HCT116 (cell line): ENCODE measurements around the gene ELAPOR2. TPM values are rescaled to one million over a fixed set of nuclear protein-coding genes. Genes with fewer than 3 reads are reported as not detected.

Source experiments
- ATAC-seq: fragments of 200-7000 bp; cut with Tn5 transposase; 2 replicates; pipeline ENCODE4 v1.9.1; 2020; ENCODE audit warnings: mild to moderate bottlenecking, moderate library complexity
- BruUV-seq: library from RNA; stranded (reverse); fragments of 400-500 nt; replicated peaks from 2 replicates; lab custom pipeline; 2021; lab: Mats Ljungman, UMichigan
- CTCF ChIA-PET: fragments of 300-600 bp; sonication (Branson Sonifier 250); formaldehyde crosslinking; loops from one replicate; lab custom pipeline; 2021; ENCODE audit warnings: antibody characterized with exemption; lab: Charles Lee
- POLR2A ChIA-PET: fragments of 300-600, 350-600 bp; sonication (Branson Sonifier 250); formaldehyde crosslinking; loops from one replicate; lab custom pipeline; 2021; ENCODE audit warnings: antibody characterized with exemption; lab: Charles Lee
- RAD21 ChIA-PET, 2 experiments: fragments of 300-600 bp; sonication (Branson Sonifier 250); formaldehyde crosslinking; loops; one replicate each; lab custom pipeline; 2023; ENCODE audit warnings: low total read pairs in 2 of 2; ENCODE audit not compliant: uncharacterized antibody in 2 of 2, unreplicated experiment in 2 of 2, low non-redundant PET in 1 of 2; lab: Charles Lee
- DNase-seq: peaks from one replicate; pipeline ENCODE4 v3.0.0-alpha.2; 2010; ENCODE audit warnings: low read depth, low spot score
- H2AFZ ChIP-seq: fragments of 200-600 bp; shearing (Covaris generic), sonication (generic); 2 replicates; pipeline ENCODE4 v1.6.1; 2017; ENCODE audit warnings: low read depth, mixed run types, mixed read lengths, antibody characterized with exemption, low read length; ENCODE audit not compliant: poor library complexity, severe bottlenecking
- H3K27ac ChIP-seq: 2 replicates; pipeline ENCODE4 v1.5.1; 2012; ENCODE audit warnings: low read depth, low read length
- H3K27me3 ChIP-seq: fragments of 200-600 bp; sonication (generic); 2 replicates; pipeline ENCODE4 v1.6.1; 2016; ENCODE audit warnings: mixed run types, low read length, mixed read lengths; ENCODE audit not compliant: insufficient read depth
- H3K36me3 ChIP-seq, 2 experiments: fragments of 200-500 bp in 1 of 2; fragments of 200-600 bp in 1 of 2; sonication (Bioruptor generic) in 1 of 2; sonication (generic) in 1 of 2; 2 replicates each; pipeline versions ENCODE4 v1.5.1 to v1.6.1; 2014 to 2016; ENCODE audit warnings: low read length in 2 of 2, inconsistent platforms in 1 of 2, mixed read lengths in 1 of 2, mixed run types in 1 of 2; ENCODE audit not compliant: insufficient read depth in 2 of 2, control insufficient read depth in 1 of 2
- H3K4me1 ChIP-seq, 2 experiments: fragments of 200-600 bp in 1 of 2; sonication (generic) in 1 of 2; 2 replicates each; pipeline versions ENCODE4 v1.5.1 to v1.6.1; 2012 to 2017; ENCODE audit warnings: low read length in 2 of 2, inconsistent platforms in 1 of 2, mild to moderate bottlenecking in 1 of 2, mixed read lengths in 1 of 2, mixed run types in 1 of 2, moderate library complexity in 1 of 2; ENCODE audit not compliant: insufficient read depth in 2 of 2, control insufficient read depth in 1 of 2
- H3K4me2 ChIP-seq: fragments of 200-600 bp; sonication (generic); 2 replicates; pipeline ENCODE4 v1.6.1; 2017; ENCODE audit warnings: mixed run types, low read length, mixed read lengths
- H3K4me3 ChIP-seq, 2 experiments: fragments of 200-600 bp in 1 of 2; sonication (generic) in 1 of 2; replicated peaks in 1 of 2; 2 replicates each; pipeline ENCODE4 v1.5.1; 2011 to 2016; ENCODE audit warnings: low read length in 2 of 2, control low read depth in 1 of 2, low read depth in 1 of 2, mild to moderate bottlenecking in 1 of 2, mixed read lengths in 1 of 2, mixed run types in 1 of 2
- H3K79me2 ChIP-seq: fragments of 200-600 bp; sonication (generic); 2 replicates; pipeline ENCODE4 v1.6.1; 2017; ENCODE audit warnings: mild to moderate bottlenecking, mixed run types, low read length, moderate library complexity, mixed read lengths; ENCODE audit not compliant: insufficient read depth
- H3K9ac ChIP-seq: fragments of 200-600 bp; sonication (generic); 2 replicates; pipeline ENCODE4 v1.6.1; 2016; ENCODE audit warnings: low read length, mixed read lengths
- H3K9me2 ChIP-seq: fragments of 200-600 bp; sonication (generic), shearing (Covaris generic); 2 replicates; pipeline ENCODE4 v1.6.1; 2017; ENCODE audit warnings: mixed run types, mild to moderate bottlenecking, moderate library complexity; ENCODE audit not compliant: insufficient read depth
- H3K9me3 ChIP-seq, 2 experiments: fragments of 200-500 bp in 1 of 2; fragments of 200-600 bp in 1 of 2; sonication (Bioruptor generic) in 1 of 2; sonication (generic) in 1 of 2; 2 replicates each; pipeline ENCODE4 v1.6.1; 2014 to 2017; ENCODE audit warnings: low read length in 2 of 2, mixed read lengths in 2 of 2, inconsistent platforms in 1 of 2, low read depth in 1 of 2, mild to moderate bottlenecking in 1 of 2, mixed run types in 1 of 2, moderate library complexity in 1 of 2; ENCODE audit not compliant: control insufficient read depth in 1 of 2, insufficient read depth in 1 of 2
- H4K20me1 ChIP-seq: fragments of 200-600 bp; sonication (generic), shearing (Covaris generic); 2 replicates; pipeline ENCODE4 v1.6.1; 2017; ENCODE audit warnings: mixed run types, mild to moderate bottlenecking, moderate library complexity; ENCODE audit not compliant: insufficient read depth
- CBX3 ChIP-seq: IDR thresholded peaks from 2 replicates; pipeline ENCODE4 v1.6.1; 2012; ENCODE audit warnings: low read depth
- CEBPB ChIP-seq: IDR thresholded peaks from 2 replicates; pipeline ENCODE4 v1.6.1; 2012; ENCODE audit warnings: low read depth
- POLR2AphosphoS5 ChIP-seq: IDR thresholded peaks from 2 replicates; pipeline ENCODE4 v1.6.1; 2011; ENCODE audit warnings: mild to moderate bottlenecking, low read depth, low read length, moderate library complexity
- SP1 ChIP-seq: IDR thresholded peaks from 2 replicates; pipeline ENCODE4 v1.6.1; 2012; ENCODE audit warnings: low read depth
- YY1 ChIP-seq: IDR thresholded peaks from 2 replicates; pipeline ENCODE4 v1.6.1; 2011; ENCODE audit warnings: low read length, low read depth, moderate library complexity, mild to moderate bottlenecking; ENCODE audit not compliant: insufficient replicate concordance; ENCODE audit errors: extremely low read depth
- intact Hi-C: fragments of 100-400 bp; cut with micrococcal nuclease; formaldehyde crosslinking; loops from 2 replicates; pipeline ENCODE4 v1.10.0; 2022
- total RNA-seq: library from RNA; stranded (reverse); gene quantifications from one replicate; pipeline ENCODE4 v1.2.1, GENCODE V29; 2021; ENCODE audit not compliant: unreplicated experiment
- TF ChIP-seq, protein P1 (sequence below): IDR thresholded peaks from 2 replicates; pipeline ENCODE4 v1.6.1; 2012
- TF ChIP-seq, protein P2 (sequence below): IDR thresholded peaks from 2 replicates; pipeline ENCODE4 v1.6.1; 2011; ENCODE audit warnings: mild to moderate bottlenecking, low read length, moderate library complexity; ENCODE audit not compliant: insufficient replicate concordance; ENCODE audit errors: extremely low read depth

The ELAPOR2 gene
- total RNA-seq, 1 experiment from 2014 or later = 26.0 TPM

DNA sequence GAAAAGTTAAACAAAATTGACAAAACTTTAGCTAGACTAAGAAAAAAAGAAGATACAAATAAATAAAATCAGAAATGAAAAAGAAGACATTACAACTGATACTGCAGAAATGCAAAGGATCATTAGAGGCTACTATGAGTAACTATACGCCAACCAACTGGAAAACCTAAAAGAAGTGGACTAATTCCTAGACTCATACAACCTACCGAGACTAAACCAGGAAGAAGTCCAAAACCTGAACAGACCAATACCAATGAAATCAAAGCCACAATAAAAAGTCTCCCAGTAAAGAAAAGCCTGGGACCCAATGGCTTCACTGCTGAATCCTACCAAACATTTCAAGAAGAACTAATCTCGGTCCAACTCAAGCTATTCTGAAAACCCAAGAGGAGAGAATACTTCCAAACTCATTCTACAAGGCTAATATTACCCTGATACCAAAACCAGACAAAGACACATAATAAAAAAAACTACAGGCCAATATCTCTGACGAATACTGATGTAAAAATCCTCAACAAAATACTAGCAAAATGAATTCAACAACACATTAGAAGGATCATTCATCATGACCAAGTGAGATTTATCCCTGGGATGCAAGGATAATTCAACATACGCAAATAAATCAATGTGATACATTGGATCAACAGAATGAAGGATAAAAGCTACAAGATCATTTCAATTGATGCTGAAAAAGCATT is 20.3 kb downstream of the ELAPOR2 start:
- ChIA-PET RAD21 (no interaction called here), POLR2A (interaction anchor here (0.7 kb wide), 1 partner anchor 321 kb away, joined by 3 read pairs; no protein-coding TSS in a partner anchor), CTCF (no interaction called here)
- peak overlapping the region; percentile 91 for H3K4me2 ChIP-seq
- peak overlapping the region; percentile 78 to 81 for H3K4me3 ChIP-seq
- no peaks in the 10 kb centered on the region for H3K9me2 ChIP-seq
- BruUV-seq = TSS peak; percentile 48
- H4K20me1 ChIP-seq = no peaks in the 10 kb centered on the region
- no peak for DNase-seq
- no peak for TF ChIP-seq CBX3
- TF ChIP-seq, protein P1, sequence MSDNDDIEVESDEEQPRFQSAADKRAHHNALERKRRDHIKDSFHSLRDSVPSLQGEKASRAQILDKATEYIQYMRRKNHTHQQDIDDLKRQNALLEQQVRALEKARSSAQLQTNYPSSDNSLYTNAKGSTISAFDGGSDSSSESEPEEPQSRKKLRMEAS = no peak
- TF ChIP-seq POLR2AphosphoS5 = no peak
- no peak for TF ChIP-seq SP1
- no peak for TF ChIP-seq YY1
- TF ChIP-seq, protein P2, sequence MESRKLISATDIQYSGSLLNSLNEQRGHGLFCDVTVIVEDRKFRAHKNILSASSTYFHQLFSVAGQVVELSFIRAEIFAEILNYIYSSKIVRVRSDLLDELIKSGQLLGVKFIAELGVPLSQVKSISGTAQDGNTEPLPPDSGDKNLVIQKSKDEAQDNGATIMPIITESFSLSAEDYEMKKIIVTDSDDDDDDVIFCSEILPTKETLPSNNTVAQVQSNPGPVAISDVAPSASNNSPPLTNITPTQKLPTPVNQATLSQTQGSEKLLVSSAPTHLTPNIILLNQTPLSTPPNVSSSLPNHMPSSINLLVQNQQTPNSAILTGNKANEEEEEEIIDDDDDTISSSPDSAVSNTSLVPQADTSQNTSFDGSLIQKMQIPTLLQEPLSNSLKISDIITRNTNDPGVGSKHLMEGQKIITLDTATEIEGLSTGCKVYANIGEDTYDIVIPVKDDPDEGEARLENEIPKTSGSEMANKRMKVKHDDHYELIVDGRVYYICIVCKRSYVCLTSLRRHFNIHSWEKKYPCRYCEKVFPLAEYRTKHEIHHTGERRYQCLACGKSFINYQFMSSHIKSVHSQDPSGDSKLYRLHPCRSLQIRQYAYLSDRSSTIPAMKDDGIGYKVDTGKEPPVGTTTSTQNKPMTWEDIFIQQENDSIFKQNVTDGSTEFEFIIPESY = no peak
- TF ChIP-seq CEBPB = no peak
- peaks cover 49% of the 10 kb centered on the region for H3K79me2 ChIP-seq
- H2AFZ ChIP-seq = peak overlapping the region; percentile 81
- H3K9ac ChIP-seq = peak overlapping the region; percentile 71
- H3K27ac ChIP-seq = peak overlapping the region; percentile 59
- H3K9me3 ChIP-seq = no peaks in the 10 kb centered on the region
- peak; percentile 63 for ATAC-seq
- no peaks in the 10 kb centered on the region for H3K27me3 ChIP-seq
- intact Hi-C loops = loop anchor here (10.0 kb wide), 1 partner anchor 196 kb away; no protein-coding TSS in a partner anchor
- H3K36me3 ChIP-seq = no peaks in the 10 kb centered on the region
- no peaks in the 10 kb centered on the region for H3K4me1 ChIP-seq
